ENCODE results near the gene GPR84. TPM values are rescaled to one million over a fixed set of nuclear protein-coding genes. Genes with fewer than 3 reads are reported as not detected.

The GPR84 gene
- total and polyA plus RNA-seq, 9 of the 15 experiments (the other 6 are each of a cell fraction or from before 2014, with no cell fraction given), result 0.07 to 0.18 (median 0.11) TPM; not detected in 5

DNA sequence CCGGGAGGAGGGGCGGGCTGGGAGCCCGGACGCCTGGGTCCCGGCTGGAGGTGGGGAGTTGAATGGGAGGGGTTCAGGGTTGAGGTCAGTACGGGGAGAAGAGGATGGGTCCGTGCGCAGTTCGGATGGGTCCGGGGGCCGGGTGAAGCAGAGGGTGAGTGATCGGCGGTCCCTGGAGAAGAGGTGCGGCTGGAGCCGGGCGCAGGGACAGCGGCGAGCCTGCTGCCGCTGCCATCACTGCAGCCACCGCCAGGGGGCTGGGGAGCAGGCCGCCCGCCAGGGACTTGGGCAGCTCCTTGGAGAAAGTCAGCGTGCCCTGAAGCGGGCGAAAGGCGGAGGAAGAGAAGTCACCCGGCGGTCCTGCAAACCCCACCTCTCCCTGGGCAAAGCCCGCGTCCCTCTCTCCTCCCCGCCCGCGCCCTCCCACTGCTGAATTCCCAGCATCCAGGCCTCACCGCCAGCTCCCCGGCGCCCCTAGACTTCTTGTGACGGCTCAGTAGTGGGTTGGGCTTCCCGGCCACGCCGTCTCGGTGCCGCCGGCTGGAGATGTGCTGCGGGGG, 6.0 kb upstream of the GPR84 start (continued):
- TF ChIP-seq GTF2E2 (tag; IDR thresholded peaks at IDR 0.05) (no peak), ZNF696 (CRISPR knock-in tag; conservative IDR thresholded peaks at IDR 0.05) (no peak), CREB1 (IDR thresholded peaks at IDR 0.05) (no peak), CREB1 (CRISPR knock-in tag; IDR thresholded peaks at IDR 0.05) (peak; percentile 42; the same call in 1 of the 2 replicates), ZHX1 (conservative IDR thresholded peaks at IDR 0.05; ENCODE audit: low read length) (0 out of 2 replicates have a peak, but pooled peaks have one; percentile 36), RBFOX2 (IDR thresholded peaks at IDR 0.05; ENCODE audit: low read depth, low read length) (peak; percentile 39; the same call in 1 of the 2 replicates), CTBP1 (IDR thresholded peaks at IDR 0.05; ENCODE audit: borderline replicate concordance) (peak; percentile 40; the same call in 1 of the 2 replicates), YY1 (IDR thresholded peaks at IDR 0.05; ENCODE audit: borderline replicate concordance in 1 of 3, control insufficient read depth in 1 of 3, extremely low read depth in 1 of 3, insufficient read depth in 3 of 3, insufficient read length in 1 of 3, insufficient replicate concordance in 2 of 3, low read depth in 1 of 3, low read length in 2 of 3) (peak in 2 of 3 experiments; percentile 55 to 67), HMGN3 (IDR thresholded peaks at IDR 0.05; ENCODE audit: borderline replicate concordance, extremely low read depth, insufficient read length, low read depth, low read length) (peak; percentile 51), GABPB1 (CRISPR knock-in tag; IDR thresholded peaks at IDR 0.05) (peak; percentile 52; the same call in 1 of the 2 replicates), ZNF584 (CRISPR knock-in tag; IDR thresholded peaks at IDR 0.05; ENCODE audit: low read depth) (no peak), SIN3A (IDR thresholded peaks at IDR 0.05; ENCODE audit: borderline replicate concordance in 2 of 2, control insufficient read depth in 1 of 2, low read depth in 2 of 2, low read length in 2 of 2) (peak in 1 of 2 experiments; percentile 46; a peak in 1 of 4 replicates), BCOR (IDR thresholded peaks at IDR 0.05) (0 out of 2 replicates have a peak, but pooled peaks have one; percentile 17), TEAD1 (CRISPR knock-in tag; IDR thresholded peaks at IDR 0.05) (0 out of 4 replicates have a peak, but pooled peaks of 1 of the 2 experiments have one; percentile 43), ELF1 (tag; IDR thresholded peaks at IDR 0.05) (no peak), MYC (IDR thresholded peaks at IDR 0.05; ENCODE audit: low read depth, low read length) (peak; percentile 69; the same call in 1 of the 2 replicates), MYC (CRISPR knock-in tag; IDR thresholded peaks at IDR 0.05; ENCODE audit: borderline replicate concordance, low read depth) (no peak)
- TF ChIP-seq, protein P1, sequence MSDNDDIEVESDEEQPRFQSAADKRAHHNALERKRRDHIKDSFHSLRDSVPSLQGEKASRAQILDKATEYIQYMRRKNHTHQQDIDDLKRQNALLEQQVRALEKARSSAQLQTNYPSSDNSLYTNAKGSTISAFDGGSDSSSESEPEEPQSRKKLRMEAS (CRISPR knock-in tag; IDR thresholded peaks at IDR 0.05), result 0 out of 2 replicates have a peak, but pooled peaks have one; percentile 34
- TF ChIP-seq, protein P2, sequence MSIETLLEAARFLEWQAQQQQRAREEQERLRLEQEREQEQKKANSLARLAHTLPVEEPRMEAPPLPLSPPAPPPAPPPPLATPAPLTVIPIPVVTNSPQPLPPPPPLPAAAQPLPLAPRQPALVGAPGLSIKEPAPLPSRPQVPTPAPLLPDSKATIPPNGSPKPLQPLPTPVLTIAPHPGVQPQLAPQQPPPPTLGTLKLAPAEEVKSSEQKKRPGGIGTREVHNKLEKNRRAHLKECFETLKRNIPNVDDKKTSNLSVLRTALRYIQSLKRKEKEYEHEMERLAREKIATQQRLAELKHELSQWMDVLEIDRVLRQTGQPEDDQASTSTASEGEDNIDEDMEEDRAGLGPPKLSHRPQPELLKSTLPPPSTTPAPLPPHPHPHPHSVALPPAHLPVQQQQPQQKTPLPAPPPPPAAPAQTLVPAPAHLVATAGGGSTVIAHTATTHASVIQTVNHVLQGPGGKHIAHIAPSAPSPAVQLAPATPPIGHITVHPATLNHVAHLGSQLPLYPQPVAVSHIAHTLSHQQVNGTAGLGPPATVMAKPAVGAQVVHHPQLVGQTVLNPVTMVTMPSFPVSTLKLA (conservative IDR thresholded peaks at IDR 0.05), result peak; percentile 42 to 61; a peak in 2 of 4 replicates
- TF ChIP-seq, protein P3, sequence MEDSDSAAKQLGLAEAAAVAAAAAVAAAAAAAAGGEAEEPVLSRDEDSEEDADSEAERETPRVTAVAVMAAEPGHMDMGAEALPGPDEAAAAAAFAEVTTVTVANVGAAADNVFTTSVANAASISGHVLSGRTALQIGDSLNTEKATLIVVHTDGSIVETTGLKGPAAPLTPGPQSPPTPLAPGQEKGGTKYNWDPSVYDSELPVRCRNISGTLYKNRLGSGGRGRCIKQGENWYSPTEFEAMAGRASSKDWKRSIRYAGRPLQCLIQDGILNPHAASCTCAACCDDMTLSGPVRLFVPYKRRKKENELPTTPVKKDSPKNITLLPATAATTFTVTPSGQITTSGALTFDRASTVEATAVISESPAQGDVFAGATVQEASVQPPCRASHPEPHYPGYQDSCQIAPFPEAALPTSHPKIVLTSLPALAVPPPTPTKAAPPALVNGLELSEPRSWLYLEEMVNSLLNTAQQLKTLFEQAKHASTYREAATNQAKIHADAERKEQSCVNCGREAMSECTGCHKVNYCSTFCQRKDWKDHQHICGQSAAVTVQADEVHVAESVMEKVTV (CRISPR knock-in tag; IDR thresholded peaks at IDR 0.05), result peak; percentile 31; the same call in 1 of the 2 replicates

All from K562 (cell line).